Measurements from ENCODE around the gene ATF2.

ATF2 gene

DNA sequence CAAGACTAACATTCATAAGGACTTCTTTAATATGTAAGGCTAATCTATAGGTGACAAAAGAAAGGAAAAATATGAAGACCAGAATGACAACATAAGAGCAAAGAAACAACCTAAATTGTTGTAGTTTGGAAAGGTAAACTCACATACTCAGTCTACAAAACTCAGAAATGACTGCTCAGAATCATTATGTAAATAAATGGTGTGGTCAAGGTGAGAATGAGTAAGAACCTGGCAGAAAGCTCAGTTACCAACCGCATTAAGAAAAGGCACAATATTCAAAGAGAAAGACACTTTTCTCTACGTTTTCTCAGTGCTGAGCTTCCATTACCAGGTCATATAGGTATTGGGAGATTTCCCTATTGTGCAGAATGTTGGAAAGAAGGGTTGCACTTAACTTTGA is 15.8 kb downstream of the ATF2 start:
- no peak for DNase-seq (ENCODE audit: low read depth)
- H3K4me3 ChIP-seq (ENCODE audit: low read depth, low read length), result no peak overlapping the region
- TF ChIP-seq, protein P1, sequence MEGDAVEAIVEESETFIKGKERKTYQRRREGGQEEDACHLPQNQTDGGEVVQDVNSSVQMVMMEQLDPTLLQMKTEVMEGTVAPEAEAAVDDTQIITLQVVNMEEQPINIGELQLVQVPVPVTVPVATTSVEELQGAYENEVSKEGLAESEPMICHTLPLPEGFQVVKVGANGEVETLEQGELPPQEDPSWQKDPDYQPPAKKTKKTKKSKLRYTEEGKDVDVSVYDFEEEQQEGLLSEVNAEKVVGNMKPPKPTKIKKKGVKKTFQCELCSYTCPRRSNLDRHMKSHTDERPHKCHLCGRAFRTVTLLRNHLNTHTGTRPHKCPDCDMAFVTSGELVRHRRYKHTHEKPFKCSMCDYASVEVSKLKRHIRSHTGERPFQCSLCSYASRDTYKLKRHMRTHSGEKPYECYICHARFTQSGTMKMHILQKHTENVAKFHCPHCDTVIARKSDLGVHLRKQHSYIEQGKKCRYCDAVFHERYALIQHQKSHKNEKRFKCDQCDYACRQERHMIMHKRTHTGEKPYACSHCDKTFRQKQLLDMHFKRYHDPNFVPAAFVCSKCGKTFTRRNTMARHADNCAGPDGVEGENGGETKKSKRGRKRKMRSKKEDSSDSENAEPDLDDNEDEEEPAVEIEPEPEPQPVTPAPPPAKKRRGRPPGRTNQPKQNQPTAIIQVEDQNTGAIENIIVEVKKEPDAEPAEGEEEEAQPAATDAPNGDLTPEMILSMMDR (IDR thresholded peaks at IDR 0.05; ENCODE audit: control insufficient read depth, extremely low read depth, insufficient read depth), result no peak

DNA sequence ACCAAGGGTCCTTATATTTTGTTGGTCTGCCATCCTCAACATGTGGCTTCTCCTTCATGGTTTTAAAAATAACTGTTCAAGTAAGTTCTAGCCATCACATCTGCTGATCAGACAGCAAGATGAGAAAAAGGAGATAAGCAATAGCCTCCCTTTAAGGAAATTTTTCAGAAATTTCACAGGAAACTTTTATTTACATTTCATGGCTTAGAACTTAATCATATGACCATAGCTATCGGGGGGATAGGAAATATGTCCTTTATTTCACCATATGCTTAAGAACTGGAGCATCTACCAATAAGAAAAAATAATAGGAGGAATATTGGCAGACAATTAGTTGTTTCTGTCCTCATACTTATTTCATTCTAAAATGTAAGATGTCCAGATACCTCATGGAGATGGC is 16.2 kb downstream of the ATF2 start:
- H3K4me3 ChIP-seq (ENCODE audit: low read depth, low read length), result no peak overlapping the region
- TF ChIP-seq, protein P1 (IDR thresholded peaks at IDR 0.05; ENCODE audit: control insufficient read depth, extremely low read depth, insufficient read depth), result no peak
- DNase-seq (ENCODE audit: low read depth), result no peak

DNA sequence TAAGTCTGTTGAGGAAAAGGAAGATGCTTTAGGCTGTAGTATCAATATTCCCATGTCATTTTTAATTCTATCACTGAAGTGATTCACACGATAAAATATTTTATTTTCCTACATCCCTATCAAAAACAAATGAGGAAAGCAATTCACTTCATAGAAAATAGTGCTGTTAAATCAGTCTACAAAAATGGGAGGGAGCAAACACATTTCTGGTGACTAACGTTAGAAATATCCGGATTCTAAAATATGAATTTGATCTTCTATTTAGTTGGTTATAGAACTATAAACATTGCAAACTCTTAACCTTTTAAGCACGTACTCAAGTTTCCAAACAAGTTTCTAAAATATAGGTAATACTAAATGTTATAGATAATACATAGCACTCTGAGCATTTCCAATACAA is 20.8 kb downstream of the ATF2 start:
- TF ChIP-seq, protein P1 (IDR thresholded peaks at IDR 0.05; ENCODE audit: control insufficient read depth, extremely low read depth, insufficient read depth), result no peak
- H3K4me3 ChIP-seq (ENCODE audit: low read depth, low read length), result no peak overlapping the region
- DNase-seq (ENCODE audit: low read depth), result no peak

DNA sequence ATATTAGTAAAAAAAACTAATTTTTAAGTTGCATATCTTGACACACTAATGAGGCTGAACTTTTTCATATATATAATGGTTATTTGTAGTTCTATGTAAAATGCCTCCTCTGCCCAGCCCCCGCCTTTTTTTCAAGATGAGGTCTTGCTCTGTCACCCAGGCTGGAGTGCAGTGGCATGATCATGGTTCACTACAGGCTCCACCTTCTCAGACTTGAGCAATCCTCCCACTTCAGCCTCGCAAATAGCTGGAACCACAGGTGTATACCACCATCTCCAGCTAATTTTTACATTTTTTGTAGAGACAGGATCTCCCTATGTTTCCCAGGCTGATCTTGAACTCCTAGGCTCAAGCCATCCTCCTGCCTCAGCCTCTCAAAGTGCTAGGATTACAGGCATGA is 24.3 kb downstream of the ATF2 start:
- H3K4me3 ChIP-seq (ENCODE audit: low read depth, low read length), result no peak overlapping the region
- no peak for DNase-seq (ENCODE audit: low read depth)
- TF ChIP-seq, protein P1 (IDR thresholded peaks at IDR 0.05; ENCODE audit: control insufficient read depth, extremely low read depth, insufficient read depth), result no peak

DNA sequence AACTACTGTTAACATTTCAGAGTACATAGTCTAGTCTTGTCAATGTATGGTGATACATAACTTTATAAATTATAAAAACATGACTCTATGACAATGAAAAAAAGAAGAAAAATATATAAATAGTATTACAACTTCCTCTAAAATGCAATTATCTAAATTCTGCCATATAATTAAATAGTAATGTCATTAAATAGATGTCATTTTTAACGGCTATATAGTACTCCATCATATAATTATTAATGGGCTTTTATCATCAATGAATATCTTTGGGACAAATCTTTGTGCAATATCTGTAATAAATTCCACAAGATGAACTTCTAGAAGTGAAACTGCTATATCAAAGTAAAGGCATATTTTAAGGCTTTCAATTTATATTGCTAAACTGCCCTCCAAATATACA is 24.8 kb downstream of the ATF2 start:
- DNase-seq (ENCODE audit: low read depth), result no peak
- TF ChIP-seq, protein P1 (IDR thresholded peaks at IDR 0.05; ENCODE audit: control insufficient read depth, extremely low read depth, insufficient read depth), result no peak
- no peak overlapping the region for H3K4me3 ChIP-seq (ENCODE audit: low read depth, low read length)

DNA sequence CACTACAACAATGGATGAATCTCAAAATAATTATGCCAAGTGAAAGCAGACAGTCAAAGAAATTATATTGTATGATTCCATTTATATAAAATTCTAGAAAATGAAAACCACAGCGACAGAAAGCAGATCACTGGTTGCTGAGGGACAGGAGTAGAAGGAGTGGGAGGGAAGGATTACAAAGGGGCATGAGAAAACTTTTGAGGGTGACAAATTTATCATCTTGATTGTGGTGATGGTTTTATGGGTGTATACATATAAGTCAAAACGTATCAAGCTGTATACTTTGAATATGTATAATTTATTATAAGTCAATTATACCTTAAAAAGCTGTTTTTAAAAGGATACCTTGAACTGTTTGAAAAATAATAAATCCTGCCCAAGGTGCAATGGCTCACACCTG is 27.7 kb downstream of the ATF2 start:
- no peak for DNase-seq (ENCODE audit: low read depth)
- TF ChIP-seq, protein P1 (IDR thresholded peaks at IDR 0.05; ENCODE audit: control insufficient read depth, extremely low read depth, insufficient read depth), result no peak

DNA sequence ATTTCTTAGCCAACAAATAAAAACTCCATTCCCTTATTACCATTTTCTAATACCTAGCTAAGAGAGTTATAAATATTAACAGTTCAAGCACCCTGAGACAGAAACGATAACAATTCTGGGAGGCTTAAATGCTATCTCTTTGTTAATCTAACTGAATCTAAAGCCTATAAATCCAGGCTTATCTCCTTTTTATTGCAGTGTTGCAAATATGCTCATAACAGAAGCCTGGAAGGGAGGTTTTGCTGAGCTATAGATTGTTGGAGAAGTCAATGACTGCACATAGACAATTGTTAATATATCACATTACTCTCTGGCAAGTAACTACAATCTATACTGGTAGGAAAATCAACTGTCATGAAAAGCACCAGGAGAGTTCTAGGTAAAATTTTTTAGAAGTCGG is 30.2 kb downstream of the ATF2 start:
- no peak for DNase-seq (ENCODE audit: low read depth)
- TF ChIP-seq, protein P1 (IDR thresholded peaks at IDR 0.05; ENCODE audit: control insufficient read depth, extremely low read depth, insufficient read depth), result no peak
- no peak overlapping the region for H3K4me3 ChIP-seq (ENCODE audit: low read depth, low read length)

More for the DNA sequence above, 27.7 kb downstream of the ATF2 start:
- no peak overlapping the region for H3K4me3 ChIP-seq (ENCODE audit: low read depth, low read length)
